Endodermal cell (in vitro differentiated cells): Measurements from ENCODE around the gene SLC9C2. TPM values are rescaled to one million over a fixed set of nuclear protein-coding genes. Genes with fewer than 3 reads are reported as not detected.

Experiments
- DNase-seq: peaks from one replicate; pipeline ENCODE4 v3.0.0-alpha.2; 2017
- H3K27ac ChIP-seq: 2 replicates; pipeline ENCODE4 v1.5.1; 2013; ENCODE audit warnings: mild to moderate bottlenecking, low read depth, low read length, moderate library complexity
- H3K27me3 ChIP-seq: 2 replicates; pipeline ENCODE4 v1.6.1; 2013; ENCODE audit warnings: mild to moderate bottlenecking, low read length, moderate library complexity; ENCODE audit not compliant: insufficient read depth, control insufficient read depth, poor library complexity, severe bottlenecking
- H3K36me3 ChIP-seq: 2 replicates; pipeline ENCODE4 v1.7.0; 2013; ENCODE audit warnings: mild to moderate bottlenecking, low read length, moderate library complexity; ENCODE audit not compliant: control insufficient read depth, insufficient read depth
- H3K4me1 ChIP-seq: one replicate; pipeline ENCODE4 v1.7.0; 2013; ENCODE audit warnings: low read length; ENCODE audit not compliant: control insufficient read depth, insufficient read depth
- H3K4me3 ChIP-seq: 2 replicates; pipeline ENCODE4 v1.5.1; 2013; ENCODE audit warnings: mild to moderate bottlenecking, low read length, moderate library complexity
- H3K9ac ChIP-seq: 2 replicates; pipeline ENCODE4 v1.6.1; 2013; ENCODE audit warnings: mild to moderate bottlenecking, low read length, moderate library complexity; ENCODE audit not compliant: poor library complexity, severe bottlenecking; ENCODE audit errors: extremely low read depth
- H3K9me3 ChIP-seq: 2 replicates; pipeline ENCODE4 v1.6.1; 2013; ENCODE audit warnings: mild to moderate bottlenecking, low read length, moderate library complexity; ENCODE audit not compliant: control insufficient read depth
- H3K27ac Mint-ChIP-seq: 2 replicates; pipeline ENCODE4 v1.8.0; 2020; ENCODE audit warnings: mixed read lengths
- H3K27me3 Mint-ChIP-seq: 2 replicates; pipeline ENCODE4 v1.8.0; 2021; ENCODE audit warnings: mild to moderate bottlenecking, mixed read lengths; ENCODE audit not compliant: insufficient read depth
- H3K36me3 Mint-ChIP-seq: 2 replicates; pipeline ENCODE4 v1.8.0; 2020; ENCODE audit warnings: low read depth, mixed read lengths
- H3K4me1 Mint-ChIP-seq: 2 replicates; pipeline ENCODE4 v1.8.0; 2020; ENCODE audit warnings: mixed read lengths
- H3K4me3 Mint-ChIP-seq: 2 replicates; pipeline ENCODE4 v1.8.0; 2020; ENCODE audit warnings: mild to moderate bottlenecking, moderate library complexity, mixed read lengths
- H3K9me3 Mint-ChIP-seq: 2 replicates; pipeline ENCODE4 v1.8.0; 2020; ENCODE audit warnings: mild to moderate bottlenecking, mixed read lengths
- CTCF ChIP-seq: fragments of 200-600 bp; sonication (generic); conservative IDR thresholded peaks from 2 replicates; pipeline ENCODE4 v1.5.0; 2021; ENCODE audit warnings: antibody characterized with exemption, mild to moderate bottlenecking
- WGBS, 2 experiments: methylation state at CpG; one replicate each; pipeline versions ENCODE4 v1.1.5 to v1.1.7; 2013; ENCODE audit warnings: missing lambda C conversion rate in 2 of 2, mixed read lengths in 1 of 2; ENCODE audit not compliant: insufficient coverage in 1 of 2, insufficient read length in 1 of 2; 5-methylcytosine and 5-hydroxymethylcytosine counted together
- total RNA-seq, 2 donors: library from RNA; stranded (reverse); fragmentation: NEBNext Ultra II Directional in 1 of 2; extraction: Animal tissue kit (Norgen Biotek cat#: 25700) in 1 of 2; gene quantifications; 2 replicates in 1 of 2; 3 replicates in 1 of 2; pipeline ENCODE4 v1.2.1, GENCODE V29; 2021

SLC9C2 gene
- total RNA-seq, 2 donors from 2014 or later = not detected

- H3K9ac ChIP-seq = no peak overlapping the region
- Mint-ChIP-seq H3K4me3 (no peak overlapping the region), H3K4me1 (peaks cover 18% of the 10 kb centered on the region), H3K36me3 (peaks cover 62% of the 10 kb centered on the region), H3K27ac (no peak overlapping the region), H3K9me3 (peaks cover 44% of the 10 kb centered on the region), H3K27me3 (no peaks in the 10 kb centered on the region)
- H3K27me3 ChIP-seq = no peaks in the 10 kb centered on the region
- peaks cover 34% of the 10 kb centered on the region for H3K36me3 ChIP-seq
- H3K9me3 ChIP-seq = peaks cover 70% of the 10 kb centered on the region
- no peak overlapping the region for H3K27ac ChIP-seq
- H3K4me3 ChIP-seq = peak overlapping the region; percentile 13
- no peak for DNase-seq
- TF ChIP-seq CTCF = no peak
- 98 to 100% methylated on average over 2 of the region's 2 CpGs for WGBS, 2 experiments
- H3K4me1 ChIP-seq = no peaks in the 10 kb centered on the region
Measured at GRCh38 chr1:173491508-173491907, 111.4 kb downstream of the SLC9C2 start.

GRCh38 chr1:173489929-173490328 lies 112.9 kb downstream of the SLC9C2 start:
- peaks cover 65% of the 10 kb centered on the region for H3K9me3 ChIP-seq
- H3K9me3 Mint-ChIP-seq = peaks cover 32% of the 10 kb centered on the region
- peaks cover 78% of the 10 kb centered on the region for H3K36me3 Mint-ChIP-seq
- H3K4me1 ChIP-seq = no peaks in the 10 kb centered on the region
- H3K4me3 Mint-ChIP-seq = no peak overlapping the region
- no peak overlapping the region for H3K9ac ChIP-seq
- H3K36me3 ChIP-seq = peaks cover 50% of the 10 kb centered on the region
- H3K27ac ChIP-seq = no peak overlapping the region
- peak overlapping the region; percentile 69 for H3K27ac Mint-ChIP-seq
- 93% methylated on average over 3 of the region's 3 CpGs for WGBS, 2 experiments
- H3K27me3 ChIP-seq = no peaks in the 10 kb centered on the region
- no peak overlapping the region for H3K4me3 ChIP-seq
- H3K27me3 Mint-ChIP-seq = no peaks in the 10 kb centered on the region
- no peak for DNase-seq
- no peak for TF ChIP-seq CTCF
- peaks cover 18% of the 10 kb centered on the region for H3K4me1 Mint-ChIP-seq

- H3K9me3 Mint-ChIP-seq = peaks cover 25% of the 10 kb centered on the region
- TF ChIP-seq CTCF = peak; percentile 52
- DNase-seq = peak; percentile 57
- no peak overlapping the region for H3K9ac ChIP-seq
- H3K4me1 Mint-ChIP-seq = peaks cover 18% of the 10 kb centered on the region
- peak overlapping the region; percentile 41 for H3K27ac Mint-ChIP-seq
- H3K27ac ChIP-seq = no peak overlapping the region
- no peak overlapping the region for H3K4me3 ChIP-seq
- H3K36me3 ChIP-seq = peaks cover 57% of the 10 kb centered on the region
- H3K36me3 Mint-ChIP-seq = peaks cover 83% of the 10 kb centered on the region
- H3K27me3 ChIP-seq = no peaks in the 10 kb centered on the region
- no peaks in the 10 kb centered on the region for H3K27me3 Mint-ChIP-seq
- 90 to 92% methylated on average over 2 to 5 of the region's 5 CpGs for WGBS, 2 experiments
- H3K4me3 Mint-ChIP-seq = no peak overlapping the region
- H3K9me3 ChIP-seq = peaks cover 58% of the 10 kb centered on the region
- no peaks in the 10 kb centered on the region for H3K4me1 ChIP-seq
Measured at GRCh38 chr1:173489149-173489600, 113.7 kb downstream of the SLC9C2 start.
